ENCODE measurements around the gene GARNL3. TPM values are rescaled to one million over a fixed set of nuclear protein-coding genes. Genes with fewer than 3 reads are reported as not detected.

The GARNL3 gene
- polyA plus RNA-seq, 1 experiment, result 2.2 TPM

DNA sequence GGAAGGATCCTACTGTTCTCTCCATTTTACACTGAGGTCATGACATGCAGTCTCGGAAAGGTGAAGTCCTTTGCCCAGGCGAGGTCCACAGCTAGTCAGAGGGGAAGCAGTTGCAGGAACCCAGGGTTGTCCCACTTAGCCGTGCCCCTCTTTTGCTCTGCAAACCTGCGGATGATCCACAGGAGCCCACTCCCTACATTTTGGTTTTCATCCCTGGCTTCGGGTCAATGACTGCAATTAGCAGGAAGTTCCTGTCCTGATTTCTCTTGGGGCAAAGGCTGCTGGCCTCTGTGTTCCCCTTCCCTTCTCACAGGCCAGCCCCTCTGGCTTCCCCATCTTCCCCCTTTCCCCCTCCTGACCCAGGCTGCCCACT is 133.7 kb downstream of the GARNL3 start:
- Histone ChIP-seq H3K36me3 (ENCODE audit: control insufficient read depth, insufficient read depth, low read length) (0 out of 2 replicates have a peak, but pooled peaks cover 1% of the 10 kb centered on the region), H3K4me3 (ENCODE audit: low read depth, low read length) (peak overlapping the region; percentile 76), H3K27me3 (ENCODE audit: control insufficient read depth, insufficient read depth, low read length) (peaks cover 1% of the 10 kb centered on the region; the same call in 1 of the 2 replicates)
- POLR2A ChIA-PET, result no interaction called here
- CTCF ChIA-PET, result interaction anchor here (1.8 kb wide), 2 partner anchors 18 to 20 kb away, joined by 4 to 6 read pairs; no protein-coding TSS in a partner anchor
- TF ChIP-seq, protein P1, sequence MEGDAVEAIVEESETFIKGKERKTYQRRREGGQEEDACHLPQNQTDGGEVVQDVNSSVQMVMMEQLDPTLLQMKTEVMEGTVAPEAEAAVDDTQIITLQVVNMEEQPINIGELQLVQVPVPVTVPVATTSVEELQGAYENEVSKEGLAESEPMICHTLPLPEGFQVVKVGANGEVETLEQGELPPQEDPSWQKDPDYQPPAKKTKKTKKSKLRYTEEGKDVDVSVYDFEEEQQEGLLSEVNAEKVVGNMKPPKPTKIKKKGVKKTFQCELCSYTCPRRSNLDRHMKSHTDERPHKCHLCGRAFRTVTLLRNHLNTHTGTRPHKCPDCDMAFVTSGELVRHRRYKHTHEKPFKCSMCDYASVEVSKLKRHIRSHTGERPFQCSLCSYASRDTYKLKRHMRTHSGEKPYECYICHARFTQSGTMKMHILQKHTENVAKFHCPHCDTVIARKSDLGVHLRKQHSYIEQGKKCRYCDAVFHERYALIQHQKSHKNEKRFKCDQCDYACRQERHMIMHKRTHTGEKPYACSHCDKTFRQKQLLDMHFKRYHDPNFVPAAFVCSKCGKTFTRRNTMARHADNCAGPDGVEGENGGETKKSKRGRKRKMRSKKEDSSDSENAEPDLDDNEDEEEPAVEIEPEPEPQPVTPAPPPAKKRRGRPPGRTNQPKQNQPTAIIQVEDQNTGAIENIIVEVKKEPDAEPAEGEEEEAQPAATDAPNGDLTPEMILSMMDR (IDR thresholded peaks at IDR 0.05; ENCODE audit: insufficient read depth, low read depth, low read length), result no peak
- no peak for DNase-seq (ENCODE audit: low read depth)

DNA sequence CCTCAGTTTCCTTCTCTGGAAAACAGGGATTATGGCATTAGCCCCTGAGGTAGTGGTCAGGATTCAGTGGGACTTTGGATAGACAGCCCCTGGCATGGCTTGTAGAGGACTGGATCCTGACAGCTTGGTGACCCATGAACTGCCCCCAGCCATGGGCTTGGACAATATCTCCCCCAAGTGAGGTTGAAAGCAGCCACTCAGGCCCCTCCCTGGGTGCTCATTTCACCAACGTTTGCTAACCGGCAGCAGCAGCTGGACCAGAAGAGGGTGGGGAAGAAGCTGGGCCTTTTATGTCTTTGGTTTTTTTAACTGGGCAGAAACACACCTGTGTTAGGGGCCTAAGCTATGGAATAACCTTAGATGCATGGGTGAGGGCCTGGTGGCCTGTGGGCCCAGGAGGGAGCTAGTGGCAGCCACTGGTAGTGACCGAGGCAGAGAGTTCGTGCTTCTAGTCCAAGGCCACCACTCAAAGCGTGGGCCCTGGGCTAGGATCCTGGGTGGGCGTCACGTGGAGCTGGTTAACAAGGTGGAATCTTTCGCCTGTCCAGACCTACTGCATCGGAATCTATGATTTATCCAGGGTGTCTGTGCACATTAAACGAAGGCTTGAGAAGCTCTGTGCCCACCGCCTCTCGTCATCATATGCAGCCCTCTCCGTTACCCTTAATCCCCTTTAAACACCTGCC is 134.3 kb downstream of the GARNL3 start:
- TF ChIP-seq, protein P1 (IDR thresholded peaks at IDR 0.05; ENCODE audit: insufficient read depth, low read depth, low read length), result no peak
- ChIA-PET CTCF (interaction anchor here (0.9 to 1.8 kb wide), 2 partner anchors 13 to 17 kb away, joined by 3 to 6 read pairs; no protein-coding TSS in a partner anchor), POLR2A (interaction anchor here (0.6 kb wide), 1 partner anchor 11 kb away, joined by 3 read pairs; no protein-coding TSS in a partner anchor)
- Histone ChIP-seq H3K27me3 (ENCODE audit: control insufficient read depth, insufficient read depth, low read length) (peaks cover 1% of the 10 kb centered on the region; the same call in 1 of the 2 replicates), H3K4me3 (ENCODE audit: low read depth, low read length) (no peak overlapping the region), H3K36me3 (ENCODE audit: control insufficient read depth, insufficient read depth, low read length) (peaks cover 2% of the 10 kb centered on the region)
- no peak for DNase-seq (ENCODE audit: low read depth)

DNA sequence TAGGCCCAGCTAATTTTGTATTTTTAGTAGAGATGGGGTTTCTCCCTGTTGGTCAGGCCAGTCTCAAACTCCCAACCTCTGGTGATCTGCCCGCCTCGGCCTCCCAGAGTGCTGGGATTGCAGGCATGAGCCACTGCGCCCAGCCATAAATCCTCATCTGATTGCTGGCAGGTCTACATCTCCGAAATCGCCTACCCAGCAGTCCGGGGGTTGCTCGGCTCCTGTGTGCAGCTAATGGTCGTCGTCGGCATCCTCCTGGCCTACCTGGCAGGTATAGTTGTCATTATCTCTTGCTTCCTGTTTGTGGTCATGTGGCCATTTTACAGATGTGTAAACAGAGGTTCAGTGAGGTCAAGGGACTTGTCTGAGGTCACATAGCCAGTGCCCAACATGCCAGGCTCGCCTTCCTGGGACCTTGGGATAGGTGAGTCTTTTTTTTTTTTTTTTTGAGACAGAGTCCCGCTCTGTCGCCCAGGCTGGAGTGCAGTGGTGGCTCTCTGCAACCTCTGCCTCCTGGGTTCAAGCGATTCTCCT is 135.2 kb downstream of the GARNL3 start:
- POLR2A ChIA-PET, result no interaction called here
- Histone ChIP-seq H3K27me3 (ENCODE audit: control insufficient read depth, insufficient read depth, low read length) (peaks cover 1% of the 10 kb centered on the region; the same call in 1 of the 2 replicates), H3K4me3 (ENCODE audit: low read depth, low read length) (no peak overlapping the region), H3K36me3 (ENCODE audit: control insufficient read depth, insufficient read depth, low read length) (peaks cover 4% of the 10 kb centered on the region)
- TF ChIP-seq, protein P1 (IDR thresholded peaks at IDR 0.05; ENCODE audit: insufficient read depth, low read depth, low read length), result no peak
- CTCF ChIA-PET, result interaction anchor here (0.9 to 1.8 kb wide), 2 partner anchors 12 to 16 kb away, joined by 3 to 6 read pairs; no protein-coding TSS in a partner anchor
- no peak for DNase-seq (ENCODE audit: low read depth)

DNA sequence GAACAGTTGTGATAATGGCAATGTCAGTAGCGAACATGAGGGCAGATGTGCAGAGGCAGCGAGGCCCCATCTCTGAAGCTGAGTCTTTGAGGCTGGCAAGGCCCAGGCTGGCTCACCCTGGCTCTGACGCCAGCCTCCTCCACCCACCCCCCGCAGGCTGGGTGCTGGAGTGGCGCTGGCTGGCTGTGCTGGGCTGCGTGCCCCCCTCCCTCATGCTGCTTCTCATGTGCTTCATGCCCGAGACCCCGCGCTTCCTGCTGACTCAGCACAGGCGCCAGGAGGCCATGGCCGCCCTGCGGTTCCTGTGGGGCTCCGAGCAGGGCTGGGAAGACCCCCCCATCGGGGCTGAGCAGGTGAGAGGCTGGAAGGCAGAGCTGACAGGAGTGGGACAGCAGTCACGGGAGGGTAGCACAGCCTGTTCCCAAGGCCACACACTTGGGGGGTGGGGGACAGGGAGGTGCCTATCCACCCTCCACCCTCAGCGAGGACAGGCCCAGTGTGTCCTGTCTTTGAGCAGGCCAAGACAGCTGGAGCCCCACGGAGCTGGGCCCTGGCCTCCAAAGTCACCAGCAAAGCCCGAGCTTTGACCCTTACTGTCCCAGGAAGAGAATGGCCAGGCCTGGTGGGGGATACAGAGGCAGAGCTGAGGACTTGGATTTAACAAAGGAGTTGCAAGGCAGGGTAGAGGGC is 138.0 kb downstream of the GARNL3 start:
- Histone ChIP-seq H3K36me3 (ENCODE audit: control insufficient read depth, insufficient read depth, low read length) (peaks cover 10% of the 10 kb centered on the region), H3K27me3 (ENCODE audit: control insufficient read depth, insufficient read depth, low read length) (no peaks in the 10 kb centered on the region), H3K4me3 (ENCODE audit: low read depth, low read length) (no peak overlapping the region)
- ChIA-PET CTCF (no interaction called here), POLR2A (no interaction called here)
- no peak for DNase-seq (ENCODE audit: low read depth)
- TF ChIP-seq, protein P1 (IDR thresholded peaks at IDR 0.05; ENCODE audit: insufficient read depth, low read depth, low read length), result no peak

Measured in BJ (cell line).